RKO (cell line): ENCODE measurements around the gene NDUFAF8.

Source experiments
- DNase-seq: peaks from one replicate; pipeline ENCODE4 v3.0.0-alpha.2; 2016; ENCODE audit warnings: low spot score

NDUFAF8 gene

GRCh38 chr17:81273698-81274470, 34.8 kb downstream of the NDUFAF8 start:
- DNase-seq, result no peak

- DNase-seq, result no peak
These were observed 35.3 kb downstream of the NDUFAF8 start for GRCh38 chr17:81274471-81274855.

GRCh38 chr17:81276781-81277180, 37.7 kb downstream of the NDUFAF8 start:
- no peak for DNase-seq

- DNase-seq, result no peak
These were observed 38.3 kb downstream of the NDUFAF8 start for GRCh38 chr17:81277421-81277820.

GRCh38 chr17:81277946-81278693, 39.0 kb downstream of the NDUFAF8 start:
- DNase-seq, result no peak

- no peak for DNase-seq
These were observed 39.7 kb downstream of the NDUFAF8 start for GRCh38 chr17:81278831-81279230.

- DNase-seq, result no peak
These were observed 40.5 kb downstream of the NDUFAF8 start for GRCh38 chr17:81279278-81280275.

GRCh38 chr17:81280571-81280970, 41.5 kb downstream of the NDUFAF8 start:
- no peak for DNase-seq

GRCh38 chr17:81282141-81282540, 43.0 kb downstream of the NDUFAF8 start:
- DNase-seq, result no peak

GRCh38 chr17:81282876-81283275, 43.8 kb downstream of the NDUFAF8 start:
- DNase-seq, result no peak

- DNase-seq, result no peak
These were observed 46.2 kb downstream of the NDUFAF8 start for GRCh38 chr17:81285179-81285878.

GRCh38 chr17:81285894-81286293, 46.8 kb downstream of the NDUFAF8 start:
- no peak for DNase-seq

GRCh38 chr17:81286491-81287145, 47.5 kb downstream of the NDUFAF8 start:
- DNase-seq, result no peak

- DNase-seq, result no peak
These were observed 48.0 kb downstream of the NDUFAF8 start for GRCh38 chr17:81287152-81287551.

GRCh38 chr17:81287741-81288430, 48.8 kb downstream of the NDUFAF8 start:
- DNase-seq, result no peak

GRCh38 chr17:81288715-81289114, 49.6 kb downstream of the NDUFAF8 start:
- no peak for DNase-seq

- DNase-seq, result no peak
These were observed 50.5 kb downstream of the NDUFAF8 start for GRCh38 chr17:81289627-81290026.

GRCh38 chr17:81290230-81290629, 51.1 kb downstream of the NDUFAF8 start:
- DNase-seq, result no peak
